A673 (cell line): ENCODE results near the gene C16orf86.

Experiments
- CTCF ChIP-seq: fragments of 300-800, 200-600 bp; sonication (generic); conservative IDR thresholded peaks from 2 replicates; pipeline ENCODE4 v1.5.1; 2017; ENCODE audit warnings: low read depth, mild to moderate bottlenecking, antibody characterized with exemption, low read length, moderate library complexity, mixed read lengths
- EZH2 ChIP-seq: fragments of 200-600 bp; sonication (generic); IDR thresholded peaks from 2 replicates; pipeline ENCODE4 v1.6.1; 2017; ENCODE audit warnings: borderline replicate concordance, low read depth, mild to moderate bottlenecking, mixed read lengths, antibody characterized with exemption, low read length; ENCODE audit not compliant: poor library complexity, severe bottlenecking

GRCh38 chr16:67664258-67664657 is 2.4 kb upstream of the C16orf86 start:
- TF ChIP-seq CTCF: no peak
- TF ChIP-seq EZH2: no peak
